K562 (cell line): ENCODE measurements around the gene SLC49A3. TPM values are rescaled to one million over a fixed set of nuclear protein-coding genes. Genes with fewer than 3 reads are reported as not detected.

Source experiments
- ATAC-seq: fragments of 200-7000 bp; cut with Tn5 transposase; 3 replicates; pipeline ENCODE4 v1.9.1; 2020; ENCODE audit warnings: moderate library complexity
- BruUV-seq: library from RNA; stranded (reverse); fragments of 400-500 nt; replicated peaks from 2 replicates; lab custom pipeline; 2021; lab: Mats Ljungman, UMichigan
- CTCF ChIA-PET: fragments of 300-600 bp; formaldehyde crosslinking; extraction: SDS; loops from one replicate; lab custom pipeline; 2021; ENCODE audit warnings: low intra/inter-chr PET ratio; lab: Yijun Ruan, JAX
- POLR2A ChIA-PET: fragments of 300-600, 350-650 bp; sonication (Branson Sonifier 250); formaldehyde crosslinking; extraction: SDS; loops from one replicate; lab custom pipeline; 2021; ENCODE audit warnings: antibody characterized with exemption, inconsistent platforms; lab: Yijun Ruan, JAX
- DNase-seq, 4 experiments: peaks; one replicate each; pipeline versions ENCODE4 v3.0.0 to v3.0.0-alpha.2; 2011 to 2018; ENCODE audit warnings: low spot score in 3 of 4, mixed read lengths in 3 of 4; ENCODE audit errors: extremely low read depth in 1 of 4
- FAIRE-seq: peaks from 2 replicates; lab custom pipeline; 2011; peaks lifted over from hg19 to GRCh38; lab: Jason Lieb, UNC
- H2AFZ ChIP-seq: 2 replicates; pipeline ENCODE4 v1.6.0; 2011; ENCODE audit warnings: low read depth, low read length, control low read depth, inconsistent platforms
- H3K27ac ChIP-seq: fragments of 200-600 bp; 3 replicates; pipeline ENCODE4 v1.8.0; 2011; ENCODE audit warnings: low read depth, mild to moderate bottlenecking, control low read depth, inconsistent platforms, low read length, moderate library complexity, mixed read lengths; ENCODE audit errors: extremely low read depth
- H3K27me3 ChIP-seq, 2 experiments: fragments of 300-600 bp in 1 of 2; 2 replicates in 1 of 2; 3 replicates in 1 of 2; pipeline versions ENCODE4 v1.6.0 to v1.8.0; 2011; ENCODE audit warnings: inconsistent platforms in 2 of 2, low read length in 2 of 2, mild to moderate bottlenecking in 1 of 2, mixed read lengths in 1 of 2, moderate library complexity in 1 of 2; ENCODE audit not compliant: control insufficient read depth in 2 of 2, insufficient read depth in 2 of 2
- H3K36me3 ChIP-seq: fragments of 300-600 bp; 3 replicates; pipeline ENCODE4 v1.8.0; 2011; ENCODE audit warnings: mild to moderate bottlenecking, low read length, inconsistent platforms; ENCODE audit not compliant: control insufficient read depth, insufficient read depth
- H3K4me1 ChIP-seq, 2 experiments: fragments of 200-600 bp in 1 of 2; replicated peaks in 1 of 2; 2 replicates in 1 of 2; 3 replicates in 1 of 2; pipeline versions ENCODE4 v1.5.1 to v1.8.0; 2011; ENCODE audit warnings: inconsistent platforms in 2 of 2, low read length in 2 of 2, mild to moderate bottlenecking in 1 of 2, mixed read lengths in 1 of 2, moderate library complexity in 1 of 2; ENCODE audit not compliant: control insufficient read depth in 2 of 2, insufficient read depth in 2 of 2
- H3K4me2 ChIP-seq: 2 replicates; pipeline ENCODE4 v1.6.1; 2011; ENCODE audit warnings: low read length, control low read depth, inconsistent platforms, mixed read lengths; ENCODE audit not compliant: insufficient read depth
- H3K4me3 ChIP-seq: fragments of 200-600 bp; sonication (generic), shearing (Covaris generic); 2 replicates; pipeline ENCODE4 v1.5.1; 2016; ENCODE audit warnings: control low read depth, inconsistent platforms
- H3K79me2 ChIP-seq: fragments of 200-600 bp; 3 replicates; pipeline ENCODE4 v1.8.0; 2011; ENCODE audit warnings: low read length, inconsistent platforms; ENCODE audit not compliant: control insufficient read depth, insufficient read depth
- H3K9ac ChIP-seq, 2 experiments: 2 replicates each; pipeline versions ENCODE4 v1.6.0 to v1.6.1; 2011; ENCODE audit warnings: low read depth in 2 of 2, low read length in 2 of 2, control low read depth in 1 of 2, inconsistent platforms in 1 of 2, mild to moderate bottlenecking in 1 of 2, mixed read lengths in 1 of 2; ENCODE audit not compliant: insufficient read depth in 1 of 2
- H3K9me1 ChIP-seq: one replicate; pipeline ENCODE4 v1.6.0; 2011; ENCODE audit warnings: inconsistent platforms, mild to moderate bottlenecking, low read length, moderate library complexity; ENCODE audit not compliant: control insufficient read depth, insufficient read depth
- H3K9me3 ChIP-seq: replicated peaks from 2 replicates; pipeline ENCODE4 v1.5.1; 2011; ENCODE audit warnings: low read depth, low read length, inconsistent platforms; ENCODE audit not compliant: control insufficient read depth, insufficient read depth
- H4K20me1 ChIP-seq: replicated peaks from 2 replicates; pipeline ENCODE4 v1.6.1; 2011; ENCODE audit warnings: low read length, inconsistent platforms, mixed read lengths; ENCODE audit not compliant: control insufficient read depth, insufficient read depth
- EGR1 ChIP-seq: fragments of 450-650 bp; conservative IDR thresholded peaks from 2 replicates; pipeline ENCODE4 v1.6.1; 2017; ENCODE audit warnings: mild to moderate bottlenecking
- HMGN3 ChIP-seq: IDR thresholded peaks from 2 replicates; pipeline ENCODE4 v1.6.1; 2011; ENCODE audit warnings: borderline replicate concordance, low read depth, mild to moderate bottlenecking, mixed read lengths, low read length; ENCODE audit not compliant: insufficient read length; ENCODE audit errors: extremely low read depth
- POLR2A ChIP-seq: fragments of 450-650 bp; conservative IDR thresholded peaks from 2 replicates; pipeline ENCODE4 v1.6.1; 2016
- POLR2B ChIP-seq: fragments of 450-650 bp; IDR thresholded peaks from 2 replicates; pipeline ENCODE4 v1.6.1; 2018; ENCODE audit warnings: low read depth; ENCODE audit not compliant: partially characterized antibody
- POLR2G ChIP-seq: fragments of 200-400 bp; formaldehyde crosslinking; IDR thresholded peaks from 2 replicates; pipeline ENCODE4 v1.6.1; 2017; ENCODE audit warnings: low read depth, mild to moderate bottlenecking, antibody characterized with exemption, low read length, moderate library complexity
- TBP ChIP-seq: optimal IDR thresholded peaks from 2 replicates; pipeline ENCODE3; 2011; ENCODE audit warnings: low read depth, low read length, improper control_type of control experiment
- WGBS: fragments of 100-300 bp; shearing (Covaris generic); methylation state at CpG from one replicate; pipeline ENCODE4 v1.1.6; 2016; ENCODE audit warnings: low coverage, mixed read lengths; ENCODE audit not compliant: insufficient coverage; ENCODE audit errors: missing lambda C conversion rate; 5-methylcytosine and 5-hydroxymethylcytosine counted together
- in situ Hi-C: fragments of 300-500 bp; cut with MboI; formaldehyde crosslinking; loops from 4 replicates; pipeline ENCODE4 v1.15.0; 2018; ENCODE audit warnings: inconsistent platforms, mixed read lengths
- intact Hi-C: fragments of 100-400 bp; cut with micrococcal nuclease; formaldehyde crosslinking; loops from 2 replicates; pipeline ENCODE4 v1.14.2; 2022
- polyA plus RNA-seq, 8 experiments: library from polyadenylated mRNA; depleted of rRNA in 4 of 8; stranded (reverse) in 5 of 8; unstranded in 3 of 8; fragments of >200 nt; fragmentation: Nextera tagmentation in 2 of 8; fragmentation: Illumina TruSeq in 1 of 8; extraction: Ambion mirVana in 2 of 8; extraction: Trizol in 1 of 8; gene quantifications; 2 replicates each; pipeline versions ENCODE4 v1.2.1 to v1.2.3, GENCODE V29; 2011 to 2014; ENCODE audit warnings: inconsistent platforms in 1 of 8, missing spikeins in 1 of 8
- total RNA-seq, 7 experiments: library from RNA; depleted of rRNA in 6 of 7; stranded (reverse); fragments of >200 nt in 6 of 7; fragmentation: Illumina TruSeq in 2 of 7; extraction: Trizol in 2 of 7; gene quantifications; 2 replicates each; pipeline versions ENCODE4 v1.2.1 to v1.2.3, GENCODE V29; 2011 to 2021; ENCODE audit warnings: low replicate concordance in 1 of 7

Gene SLC49A3
- total and polyA plus RNA-seq, 9 of the 15 experiments (the other 6 are each of a cell fraction or from before 2014, with no cell fraction given) = 0.24 to 0.41 TPM; not detected in 7

DNA sequence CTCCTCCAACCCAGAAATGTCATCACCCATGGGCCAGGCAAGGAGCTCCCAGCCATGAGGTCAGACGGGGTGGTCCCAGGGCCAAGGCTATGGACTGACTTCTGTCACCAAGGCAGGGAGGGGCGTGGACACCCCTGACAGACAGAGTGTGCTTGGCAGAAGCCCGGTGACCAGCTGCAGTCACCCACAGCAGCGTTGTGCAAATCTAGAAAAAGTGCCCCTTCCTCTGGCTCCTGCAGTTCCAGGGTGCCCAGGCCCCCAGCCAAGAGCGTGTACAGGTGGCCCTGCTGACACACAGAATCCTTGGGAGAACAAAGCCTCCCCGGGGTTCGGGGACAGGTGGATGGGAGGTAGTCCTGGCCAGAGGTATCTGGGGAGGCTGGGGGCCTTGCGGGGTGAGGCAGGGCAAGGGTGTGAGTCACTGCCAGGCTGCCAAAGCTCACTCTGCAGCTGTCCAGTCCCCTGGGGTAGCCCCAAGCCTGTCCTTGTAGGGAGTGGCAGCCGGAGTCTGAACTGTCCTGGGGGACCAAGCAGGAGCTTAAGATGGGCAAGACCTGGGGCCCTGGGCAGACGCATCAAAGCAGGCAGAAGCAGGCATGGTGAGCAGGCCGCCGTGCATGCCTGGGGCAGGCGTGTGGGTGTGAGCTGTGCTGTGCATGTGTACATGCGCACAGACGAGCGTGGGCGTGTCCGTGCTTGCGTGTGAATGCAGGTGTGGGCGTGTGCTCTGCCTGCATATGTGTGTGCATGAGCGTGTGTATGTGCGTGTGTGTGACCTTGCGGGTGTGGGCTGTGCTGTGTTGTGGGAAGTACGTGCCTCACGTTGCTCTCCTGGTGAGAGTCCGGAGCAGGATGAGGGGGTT lies 11.3 kb downstream of the SLC49A3 start:
- BruUV-seq = no TSS peak
- Histone ChIP-seq H3K36me3 (peaks cover 9% of the 10 kb centered on the region), H3K27ac (no peak overlapping the region), H2AFZ (no peak overlapping the region), H3K4me2 (no peak overlapping the region), H3K79me2 (peaks cover 22% of the 10 kb centered on the region), H3K27me3 (no peaks in the 10 kb centered on the region), H3K9me3 (no peaks in the 10 kb centered on the region), H3K4me3 (no peak overlapping the region), H3K4me1 (peaks cover 15 to 91% of the 10 kb centered on the region in 2 experiments), H3K9ac (peak overlapping the region in 1 of 2 experiments; percentile 18; a peak in 2 of 4 replicates), H4K20me1 (peaks cover 5% of the 10 kb centered on the region; the same call in 1 of the 2 replicates), H3K9me1 (no peaks in the 10 kb centered on the region)
- intact Hi-C loops (no loop called here), in situ Hi-C loops (no loop called here)
- ATAC-seq (no peak), FAIRE-seq (no peak), DNase-seq (no peak)
- ChIA-PET POLR2A (interaction anchor here (0.5 kb wide), 1 partner anchor 256 kb away, joined by 3 read pairs; no protein-coding TSS in a partner anchor), CTCF (no interaction called here)
- 63% methylated on average over 21 of the region's 26 CpGs for WGBS
- TF ChIP-seq POLR2B (peak; percentile 29), POLR2A (0 out of 2 replicates have a peak, but pooled peaks have one; percentile 27), EGR1 (peak; percentile 47; the same call in 1 of the 2 replicates), TBP (no peak), HMGN3 (peak; percentile 16), POLR2G (peak; percentile 60; the same call in 1 of the 2 replicates)
